ENCODE results near the gene BCAS3.

DNA sequence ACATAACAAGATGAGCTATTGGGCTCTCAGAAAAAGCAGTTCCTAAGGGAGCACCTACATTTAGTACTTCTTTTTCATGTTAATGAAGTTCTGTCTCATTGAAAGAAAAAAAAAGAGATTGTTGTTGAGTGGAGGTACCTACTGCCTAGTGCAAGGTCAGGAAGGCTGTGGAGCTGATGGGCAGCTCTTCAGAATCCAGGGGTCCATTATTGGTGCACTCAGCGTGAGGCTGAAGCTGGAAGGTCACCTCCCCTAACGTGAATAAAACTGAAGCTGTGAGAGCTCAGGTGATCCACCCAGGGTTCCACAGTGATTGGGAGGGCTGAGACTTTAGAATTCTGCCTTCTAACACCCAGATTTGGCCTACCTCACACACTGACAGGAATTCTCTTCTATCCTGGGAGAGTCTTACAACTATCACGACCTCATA lies 568.1 kb downstream of the BCAS3 start:
- no peak for TF ChIP-seq TCF12 (IDR thresholded peaks at IDR 0.05; ENCODE audit: low read depth)
- no peak for TF ChIP-seq REST (IDR thresholded peaks at IDR 0.05; ENCODE audit: low read depth)
- no peak for TF ChIP-seq MAX (IDR thresholded peaks at IDR 0.05)
- no peak for TF ChIP-seq EP300 (IDR thresholded peaks at IDR 0.05; ENCODE audit: borderline replicate concordance)
- no peak for TF ChIP-seq YY1 (IDR thresholded peaks at IDR 0.05; ENCODE audit: low read depth)
- TF ChIP-seq ZBTB7A (IDR thresholded peaks at IDR 0.05; ENCODE audit: low read depth) = no peak
- no peak for TF ChIP-seq RAD21 (IDR thresholded peaks at IDR 0.05; ENCODE audit: low read depth)
- TF ChIP-seq CEBPB (IDR thresholded peaks at IDR 0.05) = no peak

Measured in Ishikawa (cell line).